ENCODE measurements around the gene ZNF280C. TPM values are rescaled to one million over a fixed set of nuclear protein-coding genes. Genes with fewer than 3 reads are reported as not detected.
"Not testable (repeated sequence)": the region's sequence is repeated elsewhere in the genome, so short reads cannot be mapped to it uniquely, and the experiment has no call there.

The ZNF280C gene
- total RNA-seq, 3 donors from 2014 or later = 2.3 to 4.3 (median 3.2) TPM

- TF ChIP-seq, protein P1, sequence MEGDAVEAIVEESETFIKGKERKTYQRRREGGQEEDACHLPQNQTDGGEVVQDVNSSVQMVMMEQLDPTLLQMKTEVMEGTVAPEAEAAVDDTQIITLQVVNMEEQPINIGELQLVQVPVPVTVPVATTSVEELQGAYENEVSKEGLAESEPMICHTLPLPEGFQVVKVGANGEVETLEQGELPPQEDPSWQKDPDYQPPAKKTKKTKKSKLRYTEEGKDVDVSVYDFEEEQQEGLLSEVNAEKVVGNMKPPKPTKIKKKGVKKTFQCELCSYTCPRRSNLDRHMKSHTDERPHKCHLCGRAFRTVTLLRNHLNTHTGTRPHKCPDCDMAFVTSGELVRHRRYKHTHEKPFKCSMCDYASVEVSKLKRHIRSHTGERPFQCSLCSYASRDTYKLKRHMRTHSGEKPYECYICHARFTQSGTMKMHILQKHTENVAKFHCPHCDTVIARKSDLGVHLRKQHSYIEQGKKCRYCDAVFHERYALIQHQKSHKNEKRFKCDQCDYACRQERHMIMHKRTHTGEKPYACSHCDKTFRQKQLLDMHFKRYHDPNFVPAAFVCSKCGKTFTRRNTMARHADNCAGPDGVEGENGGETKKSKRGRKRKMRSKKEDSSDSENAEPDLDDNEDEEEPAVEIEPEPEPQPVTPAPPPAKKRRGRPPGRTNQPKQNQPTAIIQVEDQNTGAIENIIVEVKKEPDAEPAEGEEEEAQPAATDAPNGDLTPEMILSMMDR (IDR thresholded peaks at IDR 0.05) = no peak
- no peaks in the 10 kb centered on the region for H3K4me1 ChIP-seq (ENCODE audit: low read depth)
- no peak overlapping the region for H3K4me3 ChIP-seq
- no peak for DNase-seq
- H3K36me3 ChIP-seq (ENCODE audit: low read depth) = no peaks in the 10 kb centered on the region
- H3K9me3 ChIP-seq = no peaks in the 10 kb centered on the region
- intact Hi-C loops (cut with DNase I, micrococcal nuclease) = no loop called here
- no peak for ATAC-seq
Measured at GRCh38 chrX:130251671-130252070, 17.0 kb downstream of the ZNF280C start.

- Histone ChIP-seq H3K4me3 (no peak overlapping the region), H3K9me3 (no peaks in the 10 kb centered on the region), H3K36me3 (ENCODE audit: low read depth) (no peaks in the 10 kb centered on the region), H3K4me1 (ENCODE audit: low read depth) (no peaks in the 10 kb centered on the region)
- intact Hi-C loops (cut with DNase I, micrococcal nuclease) = no loop called here
- DNase-seq (no peak), ATAC-seq (no peak)
- TF ChIP-seq, protein P1 (IDR thresholded peaks at IDR 0.05) = no peak
Measured at GRCh38 chrX:130247996-130248395, 20.7 kb downstream of the ZNF280C start.

DNA sequence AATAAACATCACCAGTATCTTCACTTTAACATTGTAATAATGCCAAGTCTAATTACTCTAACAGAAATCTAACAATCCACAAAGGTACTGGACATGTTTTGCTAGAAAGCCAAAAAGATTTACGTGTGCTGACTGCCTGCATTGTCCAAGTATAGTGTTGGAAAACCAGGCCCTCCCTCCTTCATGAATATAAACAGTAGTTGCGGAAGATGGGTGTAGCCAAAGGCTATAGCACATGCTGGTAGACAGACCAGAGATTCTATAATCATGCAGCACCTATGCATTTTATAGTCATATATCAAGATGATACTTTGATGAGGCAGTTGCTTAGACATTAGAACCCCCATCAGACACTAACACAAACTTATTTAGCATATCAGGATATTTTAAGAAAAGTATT is 22.6 kb downstream of the ZNF280C start:
- intact Hi-C loops (cut with DNase I, micrococcal nuclease) = no loop called here
- Histone ChIP-seq H3K4me3 (no peak overlapping the region), H3K36me3 (ENCODE audit: low read depth) (no peaks in the 10 kb centered on the region), H3K9me3 (no peaks in the 10 kb centered on the region), H3K4me1 (ENCODE audit: low read depth) (no peaks in the 10 kb centered on the region)
- TF ChIP-seq, protein P1 (IDR thresholded peaks at IDR 0.05) = no peak
- ATAC-seq = no peak
- no peak for DNase-seq

DNA sequence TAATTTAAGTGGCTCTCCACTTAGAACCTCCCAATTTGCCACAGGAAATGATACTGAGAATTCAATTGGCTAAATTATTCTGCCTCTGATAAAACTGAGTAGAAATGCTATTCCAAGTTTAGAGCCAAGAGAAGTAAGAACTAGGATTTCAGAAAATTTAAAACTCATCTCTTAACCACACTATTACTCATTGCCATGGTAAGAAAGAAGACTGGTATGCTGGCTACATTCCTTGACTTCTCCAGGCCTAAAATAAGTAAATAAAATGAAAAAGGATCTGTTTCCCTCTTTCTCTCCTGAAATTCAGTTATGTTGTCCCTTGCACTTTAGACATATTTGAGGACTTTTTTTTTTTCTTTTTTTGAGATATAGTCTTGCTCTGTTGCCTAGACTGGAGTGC is 23.3 kb downstream of the ZNF280C start:
- no peak for DNase-seq
- TF ChIP-seq, protein P1 (IDR thresholded peaks at IDR 0.05) = no peak
- H3K4me1 ChIP-seq (ENCODE audit: low read depth) = no peaks in the 10 kb centered on the region
- H3K9me3 ChIP-seq = no peaks in the 10 kb centered on the region
- intact Hi-C loops (cut with DNase I, micrococcal nuclease) = no loop called here
- H3K36me3 ChIP-seq (ENCODE audit: low read depth) = no peaks in the 10 kb centered on the region
- H3K4me3 ChIP-seq = no peak overlapping the region
- no peak for ATAC-seq

DNA sequence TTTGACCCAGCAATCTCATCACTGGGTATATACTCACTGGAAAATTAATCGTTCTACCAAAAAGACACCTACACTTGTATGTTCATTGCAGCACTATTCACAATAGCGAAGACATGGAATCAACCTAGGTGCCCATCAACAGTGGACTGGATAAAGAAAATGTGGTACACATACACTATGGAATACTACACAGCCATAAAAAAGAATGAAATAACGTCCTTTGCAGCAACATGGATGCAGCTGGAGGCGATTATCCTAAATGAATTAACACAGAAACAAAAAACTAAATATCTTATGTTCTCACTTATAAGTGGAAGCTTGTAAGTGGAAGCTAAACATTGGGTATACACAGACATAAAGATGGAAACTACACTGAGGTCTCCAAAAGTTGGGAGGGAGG is 37.5 kb downstream of the ZNF280C start:
- H3K4me1 ChIP-seq (ENCODE audit: low read depth); H3K36me3 ChIP-seq (ENCODE audit: low read depth); intact Hi-C loops (cut with DNase I, micrococcal nuclease); DNase-seq; ATAC-seq; H3K9me3 ChIP-seq; H3K4me3 ChIP-seq: not testable (repeated sequence)

DNA sequence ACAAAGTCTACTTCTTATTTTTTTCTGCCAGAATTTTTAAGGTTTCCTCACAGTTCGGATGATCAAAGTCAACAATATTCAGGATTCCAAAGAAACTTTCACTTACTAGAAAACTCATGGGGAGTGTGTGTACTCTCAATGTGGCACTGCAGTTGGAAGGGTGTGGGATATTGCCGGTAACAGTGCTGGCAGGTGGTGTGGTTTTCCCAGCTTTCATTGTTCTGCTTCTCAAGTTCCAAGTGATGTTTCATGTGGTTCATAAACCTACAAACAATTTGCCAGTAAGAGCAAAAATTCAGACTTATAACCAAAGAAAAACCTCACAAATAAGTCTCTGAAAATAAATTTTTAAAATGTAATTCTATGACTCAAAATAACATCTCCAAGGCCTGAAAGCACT is 39.8 kb downstream of the ZNF280C start:
- Histone ChIP-seq H3K4me1 (ENCODE audit: low read depth) (no peaks in the 10 kb centered on the region), H3K4me3 (no peak overlapping the region), H3K36me3 (ENCODE audit: low read depth) (no peaks in the 10 kb centered on the region), H3K9me3 (no peaks in the 10 kb centered on the region)
- TF ChIP-seq, protein P1 (IDR thresholded peaks at IDR 0.05) = no peak
- DNase-seq = no peak
- intact Hi-C loops (cut with DNase I, micrococcal nuclease) = no loop called here
- no peak for ATAC-seq
